Activated CD8-positive, alpha-beta memory T cell treated with anti-CD3 and anti-CD28 coated beads, Interleukin-2, amount 50 U/mL, for 1 hour (primary cell): ENCODE data around the gene HIBCH.
"Not testable (repeated sequence)": the region's sequence is repeated elsewhere in the genome, so short reads cannot be mapped to it uniquely, and the experiment has no call there.

ENCODE experiments used
- DNase-seq: peaks from one replicate; pipeline ENCODE4 v3.0.0-alpha.2; 2020; ENCODE audit errors: extremely low read depth

Gene HIBCH

DNA sequence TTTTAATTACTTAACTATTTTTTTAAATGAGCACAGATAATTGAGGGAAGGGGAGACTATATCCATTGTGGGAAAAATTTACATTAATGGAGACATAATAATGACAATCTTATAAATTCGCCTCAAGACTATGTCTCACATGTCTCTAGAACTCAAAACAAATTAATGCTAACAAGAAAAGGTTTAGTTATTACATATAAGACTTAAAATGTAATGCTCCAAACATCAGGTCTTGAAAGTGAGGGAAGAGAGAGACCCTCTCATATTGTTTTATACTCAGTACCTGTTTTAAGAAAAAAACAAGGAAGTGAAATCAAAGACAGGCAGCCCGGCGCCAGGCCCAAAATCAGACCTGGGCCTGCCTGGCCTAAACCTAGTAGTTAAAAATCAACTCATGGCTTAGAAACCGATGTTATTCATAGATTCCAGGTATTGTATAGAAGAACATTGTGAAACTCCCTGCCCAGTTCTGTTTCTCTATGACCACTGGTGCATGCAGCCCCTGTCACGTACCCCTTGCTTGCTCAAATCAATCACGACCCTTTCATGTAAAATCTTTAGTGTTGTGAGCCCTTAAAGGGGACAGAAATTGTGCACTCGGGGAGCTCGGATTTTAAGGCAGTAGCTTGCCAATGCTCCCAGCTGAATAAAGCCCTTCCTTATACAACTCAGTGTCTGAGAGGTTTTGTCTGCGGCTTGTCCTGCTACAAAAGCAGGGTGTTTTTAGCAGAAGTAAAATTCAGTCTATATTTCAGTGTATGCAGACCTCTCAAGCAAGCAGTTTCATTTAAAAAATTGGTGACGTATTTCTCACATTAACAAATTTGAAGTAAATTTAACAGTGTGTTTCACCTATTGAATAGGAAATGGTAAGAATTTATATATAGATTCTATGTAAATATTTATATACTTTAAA lies 161.8 kb downstream of the HIBCH start:
- DNase-seq: not testable (repeated sequence)

DNA sequence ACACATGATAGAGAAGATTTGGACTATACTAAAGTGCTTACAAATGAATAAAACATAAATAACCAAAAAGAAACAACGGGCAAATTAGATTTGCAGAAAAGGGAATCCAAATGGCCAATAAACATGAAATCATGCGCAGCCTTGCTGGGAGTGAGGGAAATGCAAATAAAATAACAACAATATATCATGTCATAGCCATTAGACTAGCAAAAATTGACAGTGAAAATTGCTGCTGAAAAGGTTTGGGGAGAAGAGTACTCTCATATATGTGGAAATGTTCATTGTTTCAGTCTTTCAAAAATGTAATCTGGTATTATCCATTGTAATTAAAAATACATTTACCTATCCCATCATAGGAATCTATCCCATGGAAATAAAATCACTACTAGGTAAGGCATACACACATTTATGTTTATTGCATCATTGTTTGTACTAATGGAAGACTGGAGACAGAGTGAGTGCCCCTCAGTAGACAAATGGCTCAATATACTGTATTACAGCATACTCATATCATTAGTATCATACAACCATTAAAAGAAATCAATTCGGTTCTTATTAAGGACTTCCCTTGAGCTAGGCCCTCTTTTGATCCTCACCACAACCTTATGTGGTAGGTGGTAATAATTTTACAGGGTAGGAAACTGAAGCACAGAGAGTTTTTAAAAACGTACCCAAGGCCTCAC lies 163.0 kb downstream of the HIBCH start:
- DNase-seq: no peak
